Nephron (organoid): ENCODE measurements around the gene PITPNC1.

ENCODE experiments used
- H3K27ac Mint-ChIP-seq, 3 experiments: 2 replicates each; pipeline ENCODE4 v1.8.0; 2020; ENCODE audit warnings: mixed read lengths in 3 of 3, mild to moderate bottlenecking in 2 of 3, moderate library complexity in 1 of 3
- H3K27me3 Mint-ChIP-seq: 2 replicates; pipeline ENCODE4 v1.8.0; 2021; ENCODE audit warnings: low read depth, mild to moderate bottlenecking, moderate library complexity, mixed read lengths
- H3K36me3 Mint-ChIP-seq: 2 replicates; pipeline ENCODE4 v1.8.0; 2020; ENCODE audit warnings: low read depth, mixed read lengths
- H3K4me1 Mint-ChIP-seq: 2 replicates; pipeline ENCODE4 v1.8.0; 2020; ENCODE audit warnings: mixed read lengths
- H3K4me3 Mint-ChIP-seq, 3 experiments: 2 replicates each; pipeline ENCODE4 v1.8.0; 2020; ENCODE audit warnings: mild to moderate bottlenecking in 3 of 3, mixed read lengths in 3 of 3, moderate library complexity in 2 of 3
- H3K9me3 Mint-ChIP-seq: 2 replicates; pipeline ENCODE4 v1.8.0; 2020; ENCODE audit warnings: mixed read lengths
- TF ChIP-seq, protein P1 (sequence below), 3 experiments: fragments of 200-600 bp; sonication (generic); IDR thresholded peaks; one replicate each; pipeline ENCODE4 v1.5.0; 2021; ENCODE audit warnings: antibody characterized with exemption in 3 of 3; ENCODE audit not compliant: unreplicated experiment in 3 of 3

The PITPNC1 gene

GRCh38 chr17:67517325-67517724, 140.2 kb downstream of the PITPNC1 start:
- Mint-ChIP-seq H3K27me3 (peaks cover 4% of the 10 kb centered on the region), H3K27ac (no peak overlapping the region), H3K36me3 (peaks cover 4% of the 10 kb centered on the region), H3K9me3 (peaks cover 4% of the 10 kb centered on the region), H3K4me3 (no peak overlapping the region), H3K4me1 (peaks cover 46% of the 10 kb centered on the region)
- TF ChIP-seq, protein P1, sequence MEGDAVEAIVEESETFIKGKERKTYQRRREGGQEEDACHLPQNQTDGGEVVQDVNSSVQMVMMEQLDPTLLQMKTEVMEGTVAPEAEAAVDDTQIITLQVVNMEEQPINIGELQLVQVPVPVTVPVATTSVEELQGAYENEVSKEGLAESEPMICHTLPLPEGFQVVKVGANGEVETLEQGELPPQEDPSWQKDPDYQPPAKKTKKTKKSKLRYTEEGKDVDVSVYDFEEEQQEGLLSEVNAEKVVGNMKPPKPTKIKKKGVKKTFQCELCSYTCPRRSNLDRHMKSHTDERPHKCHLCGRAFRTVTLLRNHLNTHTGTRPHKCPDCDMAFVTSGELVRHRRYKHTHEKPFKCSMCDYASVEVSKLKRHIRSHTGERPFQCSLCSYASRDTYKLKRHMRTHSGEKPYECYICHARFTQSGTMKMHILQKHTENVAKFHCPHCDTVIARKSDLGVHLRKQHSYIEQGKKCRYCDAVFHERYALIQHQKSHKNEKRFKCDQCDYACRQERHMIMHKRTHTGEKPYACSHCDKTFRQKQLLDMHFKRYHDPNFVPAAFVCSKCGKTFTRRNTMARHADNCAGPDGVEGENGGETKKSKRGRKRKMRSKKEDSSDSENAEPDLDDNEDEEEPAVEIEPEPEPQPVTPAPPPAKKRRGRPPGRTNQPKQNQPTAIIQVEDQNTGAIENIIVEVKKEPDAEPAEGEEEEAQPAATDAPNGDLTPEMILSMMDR (IDR thresholded peaks at IDR 0.05; ENCODE audit: unreplicated experiment in 3 of 3) = no peak

- Mint-ChIP-seq H3K9me3 (peaks cover 4% of the 10 kb centered on the region), H3K36me3 (peaks cover 4% of the 10 kb centered on the region), H3K27ac (no peak overlapping the region), H3K4me3 (no peak overlapping the region), H3K27me3 (peaks cover 4% of the 10 kb centered on the region), H3K4me1 (peaks cover 43% of the 10 kb centered on the region)
- TF ChIP-seq, protein P1 (IDR thresholded peaks at IDR 0.05; ENCODE audit: unreplicated experiment in 3 of 3) = no peak
These were observed 141.8 kb downstream of the PITPNC1 start for GRCh38 chr17:67518876-67519275.

DNA sequence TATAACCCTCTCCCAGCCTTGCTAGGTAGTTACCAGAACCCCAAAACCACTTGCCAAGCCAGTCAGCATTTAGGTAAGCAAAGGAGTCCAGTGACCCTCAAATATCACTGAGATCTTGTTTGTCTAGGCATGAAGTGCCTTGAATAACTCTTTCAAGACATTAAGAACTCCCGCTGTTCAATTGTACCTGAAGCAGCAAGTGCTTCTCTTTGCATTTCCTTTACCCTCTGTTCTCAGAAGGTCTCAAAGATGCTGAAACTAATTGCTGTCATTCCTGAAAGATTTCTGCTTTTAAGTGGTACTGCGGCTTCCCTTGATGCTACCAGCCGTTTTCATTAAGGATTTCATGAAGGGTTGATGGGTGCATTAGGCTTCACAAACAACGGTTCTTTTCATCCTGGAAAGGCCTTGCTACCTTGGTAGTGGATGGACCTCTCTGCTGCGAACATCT, 142.7 kb downstream of the PITPNC1 start:
- Mint-ChIP-seq H3K27ac (no peak overlapping the region), H3K36me3 (peaks cover 4% of the 10 kb centered on the region), H3K4me3 (no peak overlapping the region), H3K27me3 (peaks cover 4% of the 10 kb centered on the region), H3K9me3 (peaks cover 4% of the 10 kb centered on the region), H3K4me1 (peaks cover 42% of the 10 kb centered on the region)
- TF ChIP-seq, protein P1 (IDR thresholded peaks at IDR 0.05; ENCODE audit: unreplicated experiment in 3 of 3) = no peak

- H3K27me3 Mint-ChIP-seq = peaks cover 4% of the 10 kb centered on the region
- H3K27ac Mint-ChIP-seq = peak overlapping the region in 2 of 3 experiments; percentile 41 to 52
- H3K36me3 Mint-ChIP-seq = peaks cover 4% of the 10 kb centered on the region
- TF ChIP-seq, protein P1 (IDR thresholded peaks at IDR 0.05; ENCODE audit: unreplicated experiment in 3 of 3) = no peak
- H3K4me1 Mint-ChIP-seq = peaks cover 38% of the 10 kb centered on the region
- no peak overlapping the region for H3K4me3 Mint-ChIP-seq
- peaks cover 4% of the 10 kb centered on the region for H3K9me3 Mint-ChIP-seq
These were observed 143.3 kb downstream of the PITPNC1 start for GRCh38 chr17:67520252-67520906.

DNA sequence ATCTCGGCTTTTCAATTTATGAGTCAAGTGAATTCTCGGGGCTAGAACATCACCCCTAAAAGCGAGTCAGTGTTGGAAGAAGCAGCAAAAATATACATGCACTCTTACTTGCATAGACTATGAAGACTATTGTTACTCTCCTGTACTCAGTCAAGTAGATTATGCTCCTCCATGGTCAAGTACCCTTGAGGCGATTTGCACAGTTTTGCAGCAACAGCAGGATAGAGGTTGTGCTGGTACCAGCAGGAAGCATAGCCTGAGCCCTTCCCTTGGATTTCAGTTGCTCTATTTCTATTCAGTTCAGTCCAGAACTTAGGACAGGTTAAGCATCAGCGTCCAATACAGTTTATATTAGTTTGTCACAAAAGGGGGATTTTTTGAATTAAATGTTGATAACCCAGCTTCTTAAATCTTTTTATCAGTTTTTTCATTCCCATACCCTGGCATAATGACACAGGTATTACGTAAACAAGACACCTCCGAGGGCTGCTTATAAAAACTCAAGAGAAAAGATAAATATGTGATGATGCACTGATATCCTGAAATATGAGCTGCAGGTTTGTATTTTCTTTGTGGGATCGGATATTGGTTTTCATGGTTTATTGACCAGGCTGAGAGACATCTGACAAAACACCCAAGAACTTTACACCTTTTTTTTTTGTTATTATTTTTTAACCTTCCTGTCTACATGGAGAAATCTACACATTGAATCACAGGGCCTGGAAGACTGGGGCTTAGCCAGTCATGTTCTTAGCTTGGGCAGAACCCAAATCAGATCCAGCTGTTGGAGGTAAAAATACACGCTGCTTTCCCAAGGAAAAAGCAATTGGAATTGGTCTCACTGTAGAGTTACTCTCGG, 144.1 kb downstream of the PITPNC1 start:
- peaks cover 4% of the 10 kb centered on the region for H3K9me3 Mint-ChIP-seq
- H3K4me3 Mint-ChIP-seq = no peak overlapping the region

More for the DNA sequence above, 144.1 kb downstream of the PITPNC1 start:
- TF ChIP-seq, protein P1 (IDR thresholded peaks at IDR 0.05; ENCODE audit: unreplicated experiment in 3 of 3) = no peak
- peak overlapping the region; percentile 34 to 52 (median 41) for H3K27ac Mint-ChIP-seq
- H3K36me3 Mint-ChIP-seq = peaks cover 4% of the 10 kb centered on the region
- peaks cover 30% of the 10 kb centered on the region for H3K4me1 Mint-ChIP-seq
- H3K27me3 Mint-ChIP-seq = peaks cover 4% of the 10 kb centered on the region
